ENCODE measurements around the gene NTN3. TPM values are rescaled to one million over a fixed set of nuclear protein-coding genes. Genes with fewer than 3 reads are reported as not detected.
"Not testable (repeated sequence)": the region's sequence is repeated elsewhere in the genome, so short reads cannot be mapped to it uniquely, and the experiment has no call there.

The NTN3 gene
- total RNA-seq, 1 experiment from 2014 or later = 0.39 TPM

GRCh38 chr16:2432286-2432685 is 38.8 kb upstream of the NTN3 start:
- no peak for DNase-seq
- POLR2A ChIA-PET = no interaction called here
- intact Hi-C loops (cut with micrococcal nuclease; ENCODE audit: unreplicated experiment) = loop anchor here (10.0 kb wide), 1 partner anchor 73 kb away; no protein-coding TSS in a partner anchor
- H3K27me3 Mint-ChIP-seq (ENCODE audit: insufficient read depth, unreplicated experiment) = no peaks in the 10 kb centered on the region
- H3K4me1 Mint-ChIP-seq (ENCODE audit: low read depth, unreplicated experiment) = peaks cover 18% of the 10 kb centered on the region
- Histone ChIP-seq H3K4me1 (peaks cover 15% of the 10 kb centered on the region), H3K9me3 (no peaks in the 10 kb centered on the region), H3K4me3 (ENCODE audit: low read depth, low read length) (no peak overlapping the region), H3K27me3 (replicated peaks; ENCODE audit: control insufficient read depth, insufficient read depth, low read length) (no peaks in the 10 kb centered on the region), H3K36me3 (ENCODE audit: control insufficient read depth, insufficient read depth, low read length) (peaks cover 2% of the 10 kb centered on the region)
- CTCF ChIA-PET = no interaction called here
- peak in 1 of 2 experiments; percentile 3 for TF ChIP-seq CTCF (IDR thresholded peaks at IDR 0.05; ENCODE audit: insufficient read depth in 1 of 2, low read depth in 1 of 2, low read length in 1 of 2, severe bottlenecking in 1 of 2, unreplicated experiment in 1 of 2)
- no peaks in the 10 kb centered on the region for H3K9me3 Mint-ChIP-seq (ENCODE audit: unreplicated experiment)
- no peak overlapping the region for H3K4me3 Mint-ChIP-seq (ENCODE audit: unreplicated experiment)
- H3K36me3 Mint-ChIP-seq (ENCODE audit: insufficient read depth, unreplicated experiment) = peaks cover 80% of the 10 kb centered on the region
- TSS peak; percentile 7 for BruUV-seq (replicated peaks)
- H3K27ac Mint-ChIP-seq (ENCODE audit: unreplicated experiment) = no peak overlapping the region

GRCh38 chr16:2432801-2433505 is 38.1 kb upstream of the NTN3 start:
- POLR2A ChIA-PET = no interaction called here
- intact Hi-C loops (cut with micrococcal nuclease; ENCODE audit: unreplicated experiment) = loop anchor here (10.0 kb wide), 1 partner anchor 72 kb away; no protein-coding TSS in a partner anchor
- CTCF ChIA-PET = no interaction called here
- H3K36me3 Mint-ChIP-seq (ENCODE audit: insufficient read depth, unreplicated experiment) = peaks cover 82% of the 10 kb centered on the region
- H3K4me3 ChIP-seq (ENCODE audit: low read depth, low read length) = no peak overlapping the region
- H3K4me3 Mint-ChIP-seq (ENCODE audit: unreplicated experiment) = no peak overlapping the region
- H3K4me1 ChIP-seq = peaks cover 12% of the 10 kb centered on the region
- peaks cover 2% of the 10 kb centered on the region for H3K36me3 ChIP-seq (ENCODE audit: control insufficient read depth, insufficient read depth, low read length)
- H3K27ac Mint-ChIP-seq (ENCODE audit: unreplicated experiment) = no peak overlapping the region
- H3K9me3 ChIP-seq = no peaks in the 10 kb centered on the region
- H3K4me1 Mint-ChIP-seq (ENCODE audit: low read depth, unreplicated experiment) = peaks cover 12% of the 10 kb centered on the region
- no TSS peak for BruUV-seq (replicated peaks)
- no peaks in the 10 kb centered on the region for H3K27me3 ChIP-seq (replicated peaks; ENCODE audit: control insufficient read depth, insufficient read depth, low read length)
- H3K9me3 Mint-ChIP-seq (ENCODE audit: unreplicated experiment) = no peaks in the 10 kb centered on the region
- DNase-seq = no peak
- no peak for TF ChIP-seq CTCF (IDR thresholded peaks at IDR 0.05; ENCODE audit: insufficient read depth in 1 of 2, low read depth in 1 of 2, low read length in 1 of 2, severe bottlenecking in 1 of 2, unreplicated experiment in 1 of 2)
- H3K27me3 Mint-ChIP-seq (ENCODE audit: insufficient read depth, unreplicated experiment) = no peaks in the 10 kb centered on the region

- intact Hi-C loops (cut with micrococcal nuclease; ENCODE audit: unreplicated experiment) = loop anchor here (10.0 kb wide), 1 partner anchor 70 kb away; no protein-coding TSS in a partner anchor
- H3K27ac Mint-ChIP-seq (ENCODE audit: unreplicated experiment); BruUV-seq (replicated peaks); H3K27me3 Mint-ChIP-seq (ENCODE audit: insufficient read depth, unreplicated experiment); H3K9me3 Mint-ChIP-seq (ENCODE audit: unreplicated experiment); H3K4me1 Mint-ChIP-seq (ENCODE audit: low read depth, unreplicated experiment); DNase-seq; H3K4me3 Mint-ChIP-seq (ENCODE audit: unreplicated experiment); CTCF ChIA-PET; H3K4me1 ChIP-seq; H3K36me3 ChIP-seq (ENCODE audit: control insufficient read depth, insufficient read depth, low read length); H3K27me3 ChIP-seq (replicated peaks; ENCODE audit: control insufficient read depth, insufficient read depth, low read length); H3K4me3 ChIP-seq (ENCODE audit: low read depth, low read length); H3K9me3 ChIP-seq; POLR2A ChIA-PET: not testable (repeated sequence)
- H3K36me3 Mint-ChIP-seq (ENCODE audit: insufficient read depth, unreplicated experiment) = peaks cover 88% of the 10 kb centered on the region
Measured at GRCh38 chr16:2435236-2435635, 35.9 kb upstream of the NTN3 start.

Measured in Caco-2 (cell line).